Measurements from ENCODE around the gene MYOM3.

Gene MYOM3

GRCh38 chr1:24119859-24120756 is 8.2 kb upstream of the MYOM3 start:
- TF ChIP-seq TAF1 (IDR thresholded peaks at IDR 0.05; ENCODE audit: low read depth) = no peak
- no peak for TF ChIP-seq YY1 (IDR thresholded peaks at IDR 0.05; ENCODE audit: low read depth)
- no peak for TF ChIP-seq EP300 (IDR thresholded peaks at IDR 0.05; ENCODE audit: borderline replicate concordance)
- no peak for TF ChIP-seq TCF12 (IDR thresholded peaks at IDR 0.05; ENCODE audit: low read depth)
- no peak for TF ChIP-seq USF1 (IDR thresholded peaks at IDR 0.05)
- TF ChIP-seq MAX (IDR thresholded peaks at IDR 0.05) = no peak
- TF ChIP-seq FOXM1 (IDR thresholded peaks at IDR 0.05; ENCODE audit: borderline replicate concordance, low read depth) = no peak
- TF ChIP-seq RAD21 (IDR thresholded peaks at IDR 0.05; ENCODE audit: low read depth) = no peak
- no peak for TF ChIP-seq EGR1 (IDR thresholded peaks at IDR 0.05)
- no peak for TF ChIP-seq NFIC (IDR thresholded peaks at IDR 0.05)
- no peak for TF ChIP-seq CEBPB (IDR thresholded peaks at IDR 0.05)
- TF ChIP-seq ZBTB7A (IDR thresholded peaks at IDR 0.05; ENCODE audit: low read depth) = no peak
- no peak for TF ChIP-seq CREB1 (IDR thresholded peaks at IDR 0.05; ENCODE audit: low read depth)

GRCh38 chr1:24119489-24119858 is 7.5 kb upstream of the MYOM3 start:
- TF ChIP-seq NFIC (IDR thresholded peaks at IDR 0.05) = no peak
- no peak for TF ChIP-seq MAX (IDR thresholded peaks at IDR 0.05)
- no peak for TF ChIP-seq TEAD4 (IDR thresholded peaks at IDR 0.05)
- TF ChIP-seq RAD21 (IDR thresholded peaks at IDR 0.05; ENCODE audit: low read depth) = no peak
- no peak for TF ChIP-seq CREB1 (IDR thresholded peaks at IDR 0.05; ENCODE audit: low read depth)
- no peak for TF ChIP-seq TCF12 (IDR thresholded peaks at IDR 0.05; ENCODE audit: low read depth)
- TF ChIP-seq CEBPB (IDR thresholded peaks at IDR 0.05) = no peak
- no peak for TF ChIP-seq EGR1 (IDR thresholded peaks at IDR 0.05)

GRCh38 chr1:24118410-24119242 is 6.7 kb upstream of the MYOM3 start:
- TF ChIP-seq FOXM1 (IDR thresholded peaks at IDR 0.05; ENCODE audit: borderline replicate concordance, low read depth) (no peak), TEAD4 (IDR thresholded peaks at IDR 0.05) (no peak), YY1 (IDR thresholded peaks at IDR 0.05; ENCODE audit: low read depth) (no peak), RAD21 (IDR thresholded peaks at IDR 0.05; ENCODE audit: low read depth) (no peak), EP300 (IDR thresholded peaks at IDR 0.05; ENCODE audit: borderline replicate concordance) (no peak), USF1 (IDR thresholded peaks at IDR 0.05) (no peak), REST (IDR thresholded peaks at IDR 0.05; ENCODE audit: low read depth) (no peak), CREB1 (IDR thresholded peaks at IDR 0.05; ENCODE audit: low read depth) (no peak), TCF12 (IDR thresholded peaks at IDR 0.05; ENCODE audit: low read depth) (no peak), EGR1 (IDR thresholded peaks at IDR 0.05) (no peak), CEBPB (IDR thresholded peaks at IDR 0.05) (no peak), MAX (IDR thresholded peaks at IDR 0.05) (no peak), NFIC (IDR thresholded peaks at IDR 0.05) (no peak), TAF1 (IDR thresholded peaks at IDR 0.05; ENCODE audit: low read depth) (no peak), ZBTB7A (IDR thresholded peaks at IDR 0.05; ENCODE audit: low read depth) (no peak)

- TF ChIP-seq EP300 (IDR thresholded peaks at IDR 0.05; ENCODE audit: borderline replicate concordance) (no peak), REST (IDR thresholded peaks at IDR 0.05; ENCODE audit: low read depth) (no peak), RAD21 (IDR thresholded peaks at IDR 0.05; ENCODE audit: low read depth) (no peak), TCF12 (IDR thresholded peaks at IDR 0.05; ENCODE audit: low read depth) (no peak), TAF1 (IDR thresholded peaks at IDR 0.05; ENCODE audit: low read depth) (no peak), CEBPB (IDR thresholded peaks at IDR 0.05) (no peak), YY1 (IDR thresholded peaks at IDR 0.05; ENCODE audit: low read depth) (no peak), MAX (IDR thresholded peaks at IDR 0.05) (no peak), TEAD4 (IDR thresholded peaks at IDR 0.05) (no peak), ZBTB7A (IDR thresholded peaks at IDR 0.05; ENCODE audit: low read depth) (no peak), EGR1 (IDR thresholded peaks at IDR 0.05) (no peak)
These were observed 5.9 kb upstream of the MYOM3 start for GRCh38 chr1:24117722-24118409.

All from Ishikawa (cell line).